K562 (cell line): ENCODE measurements around the gene ZNHIT1. TPM values are rescaled to one million over a fixed set of nuclear protein-coding genes. Genes with fewer than 3 reads are reported as not detected.

Experiments used
- HDAC6 ChIP-seq: IDR thresholded peaks from 2 replicates; pipeline ENCODE4 v1.6.1; 2012; ENCODE audit warnings: low read depth, mild to moderate bottlenecking, control low read depth, inconsistent platforms, low read length, moderate library complexity
- MTA2 ChIP-seq: fragments of 450-650 bp; IDR thresholded peaks from 2 replicates; pipeline ENCODE4 v1.6.1; 2016; ENCODE audit warnings: low read depth
- polyA plus RNA-seq, 8 experiments: library from polyadenylated mRNA; depleted of rRNA in 4 of 8; stranded (reverse) in 5 of 8; unstranded in 3 of 8; fragments of >200 nt; fragmentation: Nextera tagmentation in 2 of 8; fragmentation: Illumina TruSeq in 1 of 8; extraction: Ambion mirVana in 2 of 8; extraction: Trizol in 1 of 8; gene quantifications; 2 replicates each; pipeline versions ENCODE4 v1.2.1 to v1.2.3, GENCODE V29; 2011 to 2014; ENCODE audit warnings: inconsistent platforms in 1 of 8, missing spikeins in 1 of 8
- total RNA-seq, 7 experiments: library from RNA; depleted of rRNA in 6 of 7; stranded (reverse); fragments of >200 nt in 6 of 7; fragmentation: Illumina TruSeq in 2 of 7; extraction: Trizol in 2 of 7; gene quantifications; 2 replicates each; pipeline versions ENCODE4 v1.2.1 to v1.2.3, GENCODE V29; 2011 to 2021; ENCODE audit warnings: low replicate concordance in 1 of 7
- TF ChIP-seq, protein P1 (sequence below): fragments of 450-650 bp; conservative IDR thresholded peaks from 2 replicates; pipeline ENCODE4 v1.6.1; 2016; ENCODE audit warnings: missing genetic modification characterization, low read depth, mild to moderate bottlenecking, missing compliant biosample characterization, moderate library complexity
- TF ChIP-seq, protein P2 (sequence below): fragments of 150-350 bp; conservative IDR thresholded peaks from 2 replicates; pipeline ENCODE4 v1.6.1; 2014; ENCODE audit warnings: low read length
- TF ChIP-seq, protein P3 (sequence below): fragments of 450-650 bp; formaldehyde crosslinking; IDR thresholded peaks from 2 replicates; pipeline ENCODE4 v1.4.0; 2022; ENCODE audit warnings: missing genetic modification characterization

Gene ZNHIT1
- total and polyA plus RNA-seq, 9 of the 15 experiments (the other 6 are each of a cell fraction or from before 2014, with no cell fraction given): 6.4 to 162 (median 70.1) TPM

DNA sequence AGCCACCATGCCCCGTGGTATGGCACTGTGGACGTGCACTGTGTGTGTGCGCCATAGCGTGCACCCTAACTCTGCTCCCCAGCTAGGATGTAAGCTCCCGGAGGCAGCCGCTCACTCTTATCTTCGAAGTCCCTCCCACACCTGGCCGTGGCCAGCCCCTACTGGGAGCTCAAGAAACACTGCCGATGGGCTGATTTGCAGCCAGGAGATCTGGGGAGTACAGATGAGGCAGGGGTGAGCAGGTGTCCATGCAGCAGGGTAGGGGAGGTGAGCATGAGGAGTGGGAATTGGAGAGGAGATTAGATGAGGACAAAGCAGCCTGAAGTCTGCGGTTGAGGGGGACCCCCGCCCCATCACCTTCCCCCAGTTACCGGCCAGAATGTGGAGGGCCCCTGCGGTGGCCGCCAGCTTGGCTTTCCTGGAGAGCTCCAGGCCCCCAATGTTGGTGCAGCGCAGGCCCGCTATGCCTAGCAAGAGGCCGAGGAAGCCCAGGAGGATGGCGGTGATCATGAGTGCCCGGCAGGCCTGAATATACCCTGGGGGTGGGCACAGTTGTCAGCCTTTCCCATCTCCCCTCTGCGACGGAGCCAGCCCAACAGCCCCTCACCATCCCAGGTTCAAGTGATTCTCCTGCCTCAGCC, 16.1 kb downstream of the ZNHIT1 start (continued):
- TF ChIP-seq HDAC6 (no peak), MTA2 (peak; percentile 75)
- TF ChIP-seq, protein P1, sequence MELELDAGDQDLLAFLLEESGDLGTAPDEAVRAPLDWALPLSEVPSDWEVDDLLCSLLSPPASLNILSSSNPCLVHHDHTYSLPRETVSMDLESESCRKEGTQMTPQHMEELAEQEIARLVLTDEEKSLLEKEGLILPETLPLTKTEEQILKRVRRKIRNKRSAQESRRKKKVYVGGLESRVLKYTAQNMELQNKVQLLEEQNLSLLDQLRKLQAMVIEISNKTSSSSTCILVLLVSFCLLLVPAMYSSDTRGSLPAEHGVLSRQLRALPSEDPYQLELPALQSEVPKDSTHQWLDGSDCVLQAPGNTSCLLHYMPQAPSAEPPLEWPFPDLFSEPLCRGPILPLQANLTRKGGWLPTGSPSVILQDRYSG: peak; percentile 59; the same call in 1 of the 2 replicates
- TF ChIP-seq, protein P2, sequence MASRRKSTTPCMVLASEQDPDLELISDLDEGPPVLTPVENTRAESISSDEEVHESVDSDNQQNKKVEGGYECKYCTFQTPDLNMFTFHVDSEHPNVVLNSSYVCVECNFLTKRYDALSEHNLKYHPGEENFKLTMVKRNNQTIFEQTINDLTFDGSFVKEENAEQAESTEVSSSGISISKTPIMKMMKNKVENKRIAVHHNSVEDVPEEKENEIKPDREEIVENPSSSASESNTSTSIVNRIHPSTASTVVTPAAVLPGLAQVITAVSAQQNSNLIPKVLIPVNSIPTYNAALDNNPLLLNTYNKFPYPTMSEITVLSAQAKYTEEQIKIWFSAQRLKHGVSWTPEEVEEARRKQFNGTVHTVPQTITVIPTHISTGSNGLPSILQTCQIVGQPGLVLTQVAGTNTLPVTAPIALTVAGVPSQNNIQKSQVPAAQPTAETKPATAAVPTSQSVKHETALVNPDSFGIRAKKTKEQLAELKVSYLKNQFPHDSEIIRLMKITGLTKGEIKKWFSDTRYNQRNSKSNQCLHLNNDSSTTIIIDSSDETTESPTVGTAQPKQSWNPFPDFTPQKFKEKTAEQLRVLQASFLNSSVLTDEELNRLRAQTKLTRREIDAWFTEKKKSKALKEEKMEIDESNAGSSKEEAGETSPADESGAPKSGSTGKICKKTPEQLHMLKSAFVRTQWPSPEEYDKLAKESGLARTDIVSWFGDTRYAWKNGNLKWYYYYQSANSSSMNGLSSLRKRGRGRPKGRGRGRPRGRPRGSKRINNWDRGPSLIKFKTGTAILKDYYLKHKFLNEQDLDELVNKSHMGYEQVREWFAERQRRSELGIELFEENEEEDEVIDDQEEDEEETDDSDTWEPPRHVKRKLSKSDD: no peak
- TF ChIP-seq, protein P3, sequence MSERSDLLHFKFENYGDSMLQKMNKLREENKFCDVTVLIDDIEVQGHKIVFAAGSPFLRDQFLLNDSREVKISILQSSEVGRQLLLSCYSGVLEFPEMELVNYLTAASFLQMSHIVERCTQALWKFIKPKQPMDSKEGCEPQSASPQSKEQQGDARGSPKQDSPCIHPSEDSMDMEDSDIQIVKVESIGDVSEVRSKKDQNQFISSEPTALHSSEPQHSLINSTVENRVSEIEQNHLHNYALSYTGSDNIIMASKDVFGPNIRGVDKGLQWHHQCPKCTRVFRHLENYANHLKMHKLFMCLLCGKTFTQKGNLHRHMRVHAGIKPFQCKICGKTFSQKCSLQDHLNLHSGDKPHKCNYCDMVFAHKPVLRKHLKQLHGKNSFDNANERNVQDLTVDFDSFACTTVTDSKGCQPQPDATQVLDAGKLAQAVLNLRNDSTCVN (CRISPR knock-in tag): 0 out of 2 replicates have a peak, but pooled peaks have one; percentile 9
- TF ChIP-seq, all 486 proteins: peak for 54
